ENCODE measurements around the gene RAP1GAP2.

The RAP1GAP2 gene

DNA sequence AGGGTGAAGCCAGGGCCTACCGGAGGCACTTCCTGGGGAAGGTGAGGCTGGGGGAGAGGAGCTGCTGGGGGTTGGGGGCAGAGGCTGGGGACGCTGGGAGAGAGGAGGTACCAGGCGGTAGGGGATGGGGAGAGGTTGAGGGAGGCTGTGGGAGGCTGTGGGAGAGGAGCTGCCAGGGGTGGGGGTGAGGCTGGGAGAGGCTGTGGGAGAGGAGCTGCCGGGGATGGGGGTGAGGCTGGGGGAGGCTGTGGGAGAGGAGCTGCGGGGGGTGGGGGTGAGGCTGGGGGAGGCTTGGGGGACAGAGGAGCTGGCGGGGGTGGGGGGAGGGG is 167.8 kb downstream of the RAP1GAP2 start:
- Histone ChIP-seq H3K4me2 (ENCODE audit: low read length) (no peak overlapping the region), H3K79me2 (ENCODE audit: insufficient read depth, low read length) (no peaks in the 10 kb centered on the region), H2AFZ (ENCODE audit: low read length) (no peak overlapping the region), H3F3A (ENCODE audit: insufficient read depth, low read length) (no peaks in the 10 kb centered on the region), H3K4me1 (ENCODE audit: insufficient read depth, low read length, severe bottlenecking) (peaks cover 9% of the 10 kb centered on the region), H4K20me1 (ENCODE audit: insufficient read depth, low read length) (no peaks in the 10 kb centered on the region), H3K27ac (ENCODE audit: low read depth, low read length, poor library complexity, severe bottlenecking) (no peak overlapping the region), H3K36me3 (ENCODE audit: insufficient read depth, low read length) (no peaks in the 10 kb centered on the region), H3K27me3 (ENCODE audit: insufficient read depth, low read length) (no peaks in the 10 kb centered on the region), H3K9ac (ENCODE audit: low read length) (no peak overlapping the region), H3K9me2 (ENCODE audit: low read depth, low read length) (no peaks in the 10 kb centered on the region), H3K4me3 (ENCODE audit: low read depth, low read length, poor library complexity, severe bottlenecking) (no peak overlapping the region), H3K9me3 (ENCODE audit: low read length) (no peaks in the 10 kb centered on the region)
- TF ChIP-seq EZH2 (IDR thresholded peaks at IDR 0.05; ENCODE audit: borderline replicate concordance, low read length) (no peak), CTCF (IDR thresholded peaks at IDR 0.05; ENCODE audit: low read length) (no peak)

GRCh38 chr17:2964370-2964769 is 168.1 kb downstream of the RAP1GAP2 start:
- Histone ChIP-seq H3K4me2 (ENCODE audit: low read length) (no peak overlapping the region; the same call in 1 of the 2 replicates), H3K9me2 (ENCODE audit: low read depth, low read length) (no peaks in the 10 kb centered on the region), H3F3A (ENCODE audit: insufficient read depth, low read length) (no peaks in the 10 kb centered on the region), H3K9me3 (ENCODE audit: low read length) (no peaks in the 10 kb centered on the region), H3K36me3 (ENCODE audit: insufficient read depth, low read length) (no peaks in the 10 kb centered on the region), H3K9ac (ENCODE audit: low read length) (no peak overlapping the region; the same call in 1 of the 2 replicates), H3K27me3 (ENCODE audit: insufficient read depth, low read length) (no peaks in the 10 kb centered on the region), H3K79me2 (ENCODE audit: insufficient read depth, low read length) (no peaks in the 10 kb centered on the region), H2AFZ (ENCODE audit: low read length) (no peak overlapping the region), H4K20me1 (ENCODE audit: insufficient read depth, low read length) (no peaks in the 10 kb centered on the region), H3K27ac (ENCODE audit: low read depth, low read length, poor library complexity, severe bottlenecking) (no peak overlapping the region), H3K4me3 (ENCODE audit: low read depth, low read length, poor library complexity, severe bottlenecking) (no peak overlapping the region), H3K4me1 (ENCODE audit: insufficient read depth, low read length, severe bottlenecking) (peaks cover 9% of the 10 kb centered on the region)
- TF ChIP-seq EZH2 (IDR thresholded peaks at IDR 0.05; ENCODE audit: borderline replicate concordance, low read length) (no peak), CTCF (IDR thresholded peaks at IDR 0.05; ENCODE audit: low read length) (no peak)

DNA sequence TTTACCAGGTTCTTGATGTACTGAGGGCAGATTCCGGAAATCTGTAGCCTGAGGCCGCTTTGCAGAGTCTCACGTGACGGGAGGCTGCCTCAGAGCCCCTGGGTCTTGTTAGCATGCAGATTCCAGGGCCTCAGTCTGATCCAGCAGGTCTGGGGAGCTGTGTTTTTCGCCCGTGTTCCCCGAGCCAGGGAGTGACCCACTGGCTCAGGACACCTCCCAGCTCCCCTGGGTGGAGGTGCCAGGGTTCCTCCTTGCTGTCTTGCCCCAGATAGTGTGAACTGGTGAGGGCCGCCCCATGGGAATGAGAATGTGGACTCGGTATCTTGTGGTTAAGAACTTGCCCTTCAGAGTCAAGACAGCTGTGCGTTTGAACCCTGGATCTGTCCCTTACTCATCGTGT is 168.6 kb downstream of the RAP1GAP2 start:
- H3K27me3 ChIP-seq (ENCODE audit: insufficient read depth, low read length), result no peaks in the 10 kb centered on the region
- no peak overlapping the region; the same call in 1 of the 2 replicates for H3K4me2 ChIP-seq (ENCODE audit: low read length)
- H3K4me1 ChIP-seq (ENCODE audit: insufficient read depth, low read length, severe bottlenecking), result peaks cover 9% of the 10 kb centered on the region
- H4K20me1 ChIP-seq (ENCODE audit: insufficient read depth, low read length), result no peaks in the 10 kb centered on the region
- H2AFZ ChIP-seq (ENCODE audit: low read length), result no peak overlapping the region
- no peaks in the 10 kb centered on the region for H3K36me3 ChIP-seq (ENCODE audit: insufficient read depth, low read length)
- TF ChIP-seq CTCF (IDR thresholded peaks at IDR 0.05; ENCODE audit: low read length), result no peak
- no peak for TF ChIP-seq EZH2 (IDR thresholded peaks at IDR 0.05; ENCODE audit: borderline replicate concordance, low read length)
- H3K4me3 ChIP-seq (ENCODE audit: low read depth, low read length, poor library complexity, severe bottlenecking), result no peak overlapping the region
- H3K27ac ChIP-seq (ENCODE audit: low read depth, low read length, poor library complexity, severe bottlenecking), result no peak overlapping the region
- H3K9ac ChIP-seq (ENCODE audit: low read length), result no peak overlapping the region; the same call in 1 of the 2 replicates
- no peaks in the 10 kb centered on the region for H3K79me2 ChIP-seq (ENCODE audit: insufficient read depth, low read length)
- H3K9me2 ChIP-seq (ENCODE audit: low read depth, low read length), result no peaks in the 10 kb centered on the region
- no peaks in the 10 kb centered on the region for H3F3A ChIP-seq (ENCODE audit: insufficient read depth, low read length)
- H3K9me3 ChIP-seq (ENCODE audit: low read length), result no peaks in the 10 kb centered on the region

All from OCI-LY1 (cell line).